Fibroblast of pulmonary artery (primary cell): ENCODE measurements around the gene PLS3.

Experiments used
- DNase-seq: peaks from one replicate; pipeline ENCODE4 v3.0.0-alpha.2; 2010; ENCODE audit warnings: low read depth
- H3K4me3 ChIP-seq: replicated peaks from 2 replicates; pipeline ENCODE4 v1.5.1; 2011; ENCODE audit warnings: low read depth, mild to moderate bottlenecking, control low read depth, low read length, moderate library complexity
- CTCF ChIP-seq: IDR thresholded peaks from 2 replicates; pipeline ENCODE4 v1.5.1; 2011; ENCODE audit warnings: mild to moderate bottlenecking, control low read depth, low read length, inconsistent platforms; ENCODE audit errors: missing control alignments

PLS3 gene

GRCh38 chrX:115581759-115582615 is 21.0 kb downstream of the PLS3 start:
- H3K4me3 ChIP-seq = no peak overlapping the region
- TF ChIP-seq CTCF = no peak
- DNase-seq = no peak

- TF ChIP-seq CTCF = no peak
These were observed 21.9 kb downstream of the PLS3 start for GRCh38 chrX:115582616-115583495.

GRCh38 chrX:115583496-115584004 is 22.6 kb downstream of the PLS3 start:
- peak; percentile 28 for DNase-seq
- no peak for TF ChIP-seq CTCF
- no peak overlapping the region for H3K4me3 ChIP-seq

More at GRCh38 chrX:115582616-115583495, 21.9 kb downstream of the PLS3 start:
- DNase-seq = no peak
- H3K4me3 ChIP-seq = no peak overlapping the region

GRCh38 chrX:115584696-115585095 is 23.7 kb downstream of the PLS3 start:
- peak; percentile 46 for DNase-seq
- TF ChIP-seq CTCF = no peak
- H3K4me3 ChIP-seq = no peak overlapping the region

GRCh38 chrX:115588179-115588578 is 27.2 kb downstream of the PLS3 start:
- peak; percentile 26 for DNase-seq
- TF ChIP-seq CTCF = no peak
- no peak overlapping the region for H3K4me3 ChIP-seq

DNA sequence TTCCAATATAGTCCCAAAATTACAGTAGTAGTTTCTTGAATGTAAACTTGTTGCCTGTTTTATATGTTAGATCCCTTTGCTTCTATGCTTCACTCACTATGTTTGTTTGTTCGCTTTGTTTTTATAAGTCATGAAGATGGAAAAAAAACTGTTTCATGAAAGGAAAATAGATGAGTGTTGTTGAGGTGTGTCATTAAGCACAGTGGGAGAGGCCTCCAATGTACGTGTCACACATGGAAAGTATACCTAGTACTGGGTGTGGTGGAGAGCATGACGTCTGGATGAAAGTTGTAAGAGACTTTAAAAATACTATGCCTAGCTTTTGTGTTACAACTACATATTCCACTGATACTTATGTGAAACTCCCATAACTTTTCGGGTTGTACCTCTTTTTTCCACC is 28.4 kb downstream of the PLS3 start:
- no peak for DNase-seq

More for the DNA sequence above, 28.4 kb downstream of the PLS3 start:
- no peak for TF ChIP-seq CTCF
- H3K4me3 ChIP-seq = no peak overlapping the region
